HUES6 (cell line): ENCODE data around the gene HTR3A.

ENCODE experiments used
- H3K27ac ChIP-seq: 2 replicates; pipeline ENCODE4 v1.7.0; 2013; ENCODE audit warnings: low read depth, mild to moderate bottlenecking, low read length, inconsistent platforms
- H3K27me3 ChIP-seq: 2 replicates; pipeline ENCODE4 v1.6.1; 2013; ENCODE audit warnings: low read length; ENCODE audit not compliant: control insufficient read depth, insufficient read depth
- H3K36me3 ChIP-seq: 2 replicates; pipeline ENCODE4 v1.6.1; 2013; ENCODE audit warnings: low read length; ENCODE audit not compliant: control insufficient read depth, insufficient read depth
- H3K4me1 ChIP-seq: 2 replicates; pipeline ENCODE4 v1.6.1; 2013; ENCODE audit warnings: low read length; ENCODE audit not compliant: control insufficient read depth, insufficient read depth
- H3K4me3 ChIP-seq: 2 replicates; pipeline ENCODE4 v1.5.1; 2013; ENCODE audit warnings: low read depth, low read length
- H3K9ac ChIP-seq: one replicate; pipeline ENCODE4 v1.6.1; 2013; ENCODE audit warnings: mild to moderate bottlenecking, low read length
- H3K9me3 ChIP-seq: 2 replicates; pipeline ENCODE4 v1.6.1; 2013; ENCODE audit warnings: low read depth, low read length; ENCODE audit not compliant: control insufficient read depth, insufficient read depth

The HTR3A gene

DNA sequence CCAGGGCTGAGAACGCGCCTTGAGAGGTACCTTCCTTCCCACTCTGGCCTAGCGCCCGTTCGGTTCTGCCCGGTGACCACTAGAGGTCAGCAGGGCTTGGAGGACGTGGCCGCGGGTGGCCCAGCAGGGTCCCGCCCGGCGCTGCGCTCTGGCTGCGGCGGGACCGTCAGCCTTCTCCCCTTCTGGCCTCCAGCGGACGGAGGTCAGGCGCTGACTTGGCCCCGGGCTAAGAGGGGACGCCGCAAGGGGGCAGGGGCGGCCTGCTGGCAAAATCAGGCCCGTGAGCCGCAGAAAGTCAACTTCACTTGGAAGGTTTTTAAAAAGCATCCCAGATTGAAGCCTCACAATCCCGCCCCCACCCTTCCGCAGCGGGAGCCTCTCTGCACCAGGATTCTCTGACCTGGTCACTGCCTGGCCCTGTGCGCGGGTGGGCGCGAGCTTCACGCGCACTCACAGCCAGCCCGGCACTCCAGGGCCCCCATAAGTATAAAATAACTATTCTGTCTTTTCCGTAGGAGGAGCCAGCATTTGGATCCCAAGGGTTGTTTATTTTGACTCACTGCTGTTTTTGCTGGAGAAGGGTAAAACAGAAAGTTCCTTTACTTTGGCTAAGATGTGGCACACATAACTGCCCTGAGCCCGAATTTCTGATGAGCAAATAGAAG lies 61.4 kb downstream of the HTR3A start:
- no peak overlapping the region for H3K9ac ChIP-seq
- peak overlapping the region; percentile 32 for H3K4me3 ChIP-seq
- no peaks in the 10 kb centered on the region for H3K9me3 ChIP-seq
- H3K4me1 ChIP-seq: no peaks in the 10 kb centered on the region; the same call in 1 of the 2 replicates
- H3K27ac ChIP-seq: no peak overlapping the region
- H3K27me3 ChIP-seq: peaks cover 6% of the 10 kb centered on the region; the same call in 1 of the 2 replicates
- no peaks in the 10 kb centered on the region for H3K36me3 ChIP-seq

DNA sequence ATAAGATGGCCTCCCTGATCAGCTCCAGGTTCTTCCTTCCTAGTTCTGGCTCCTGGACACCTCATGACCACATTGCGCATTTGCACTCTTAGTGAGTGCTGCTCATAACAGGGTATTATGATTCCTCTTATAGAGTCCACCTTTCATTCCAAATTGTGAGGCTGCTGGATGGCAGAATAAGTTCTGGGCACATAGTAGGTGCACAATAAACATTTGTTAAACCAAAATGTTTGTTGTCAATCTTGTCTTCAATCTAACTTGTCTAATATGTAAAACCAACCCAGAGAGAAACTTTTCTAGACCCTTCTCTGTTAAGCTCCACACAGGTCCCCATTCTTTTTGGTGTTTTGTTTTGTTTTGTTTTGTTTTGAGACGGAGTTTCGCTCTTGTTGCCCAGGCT lies 62.0 kb downstream of the HTR3A start:
- Histone ChIP-seq H3K4me1 (no peaks in the 10 kb centered on the region; the same call in 1 of the 2 replicates), H3K27me3 (peaks cover 6% of the 10 kb centered on the region; the same call in 1 of the 2 replicates), H3K4me3 (no peak overlapping the region), H3K9ac (no peak overlapping the region), H3K9me3 (no peaks in the 10 kb centered on the region), H3K27ac (no peak overlapping the region), H3K36me3 (no peaks in the 10 kb centered on the region)

DNA sequence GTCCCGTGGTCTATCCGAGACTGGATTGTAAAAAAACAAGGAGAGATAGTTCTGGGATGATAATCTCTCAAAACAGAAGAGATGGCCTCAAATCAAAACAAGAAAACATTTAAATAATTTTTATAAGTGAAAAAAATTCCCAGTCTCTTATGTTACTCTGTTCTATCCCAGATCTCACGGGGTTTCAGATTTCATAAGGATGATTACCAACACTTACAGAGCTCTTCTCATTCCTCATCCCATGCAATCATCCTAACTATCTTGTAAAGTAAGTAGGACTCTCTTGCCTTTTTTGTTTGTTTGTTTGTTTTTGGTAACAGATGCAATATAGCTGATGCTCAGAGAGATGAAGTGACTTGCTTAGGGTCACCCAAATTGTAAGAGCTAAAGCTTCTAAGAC lies 64.6 kb downstream of the HTR3A start:
- no peaks in the 10 kb centered on the region for H3K36me3 ChIP-seq
- H3K27ac ChIP-seq: no peak overlapping the region
- no peaks in the 10 kb centered on the region for H3K9me3 ChIP-seq
- H3K9ac ChIP-seq: no peak overlapping the region
- peaks cover 6% of the 10 kb centered on the region; the same call in 1 of the 2 replicates for H3K27me3 ChIP-seq
- H3K4me1 ChIP-seq: no peaks in the 10 kb centered on the region; the same call in 1 of the 2 replicates
- H3K4me3 ChIP-seq: no peak overlapping the region
